GM23248 (cell line): Measurements from ENCODE around the gene PTPRN2.

Source experiments
- EZH2 ChIP-seq: fragments of 200-600 bp; sonication (generic); IDR thresholded peaks from 2 replicates; pipeline ENCODE4 v1.6.1; 2018; ENCODE audit warnings: antibody characterized with exemption, mild to moderate bottlenecking; ENCODE audit not compliant: insufficient read depth, poor library complexity, severe bottlenecking
- EZH2phosphoT487 ChIP-seq: fragments of 200-600 bp; sonication (generic); IDR thresholded peaks from 2 replicates; pipeline ENCODE4 v1.6.1; 2018; ENCODE audit warnings: antibody characterized with exemption, moderate library complexity, mild to moderate bottlenecking, low read depth; ENCODE audit not compliant: insufficient read depth

DNA sequence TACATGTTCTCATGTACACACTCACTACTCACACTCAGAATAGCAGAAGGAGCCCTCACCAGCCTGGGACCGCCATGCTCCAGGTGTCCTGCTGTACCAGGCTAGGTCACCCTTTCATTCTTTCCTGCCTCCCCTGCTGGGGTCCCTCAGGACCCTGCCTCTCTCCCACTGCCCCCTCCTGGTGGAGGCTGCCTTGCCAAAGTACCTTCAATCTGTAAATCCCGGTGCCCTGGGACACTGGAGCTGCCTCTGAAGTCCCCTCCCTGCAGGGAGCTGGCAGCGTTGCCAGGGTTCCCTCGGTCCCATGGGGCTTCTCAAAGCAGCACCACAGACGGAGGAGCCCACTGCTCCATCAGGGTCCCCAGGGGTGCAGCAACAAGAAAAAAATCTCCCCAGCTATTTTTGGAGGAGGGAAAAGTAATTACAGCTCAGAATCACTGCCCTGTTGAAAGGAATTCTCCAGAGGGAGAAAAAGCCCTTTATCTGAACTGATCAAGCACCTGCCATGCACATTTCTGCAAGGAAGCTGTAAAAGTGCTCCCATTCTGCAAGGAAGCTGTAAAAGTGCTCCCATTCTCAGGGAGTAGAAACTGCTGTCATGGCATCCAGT lies 259.9 kb downstream of the PTPRN2 start:
- TF ChIP-seq EZH2 = no peak
- no peak for TF ChIP-seq EZH2phosphoT487
